DND-41 (cell line): ENCODE data around the gene EPHB3.

Source experiments
- CTCF ChIP-seq: IDR thresholded peaks from 2 replicates; pipeline ENCODE4 v1.5.1; 2012; ENCODE audit warnings: borderline replicate concordance, low read length, moderate library complexity, mild to moderate bottlenecking; ENCODE audit not compliant: poor library complexity, severe bottlenecking; ENCODE audit errors: extremely low read depth
- EZH2 ChIP-seq: IDR thresholded peaks from 3 replicates; pipeline ENCODE4 v1.6.1; 2012; ENCODE audit warnings: borderline replicate concordance, low read depth, mild to moderate bottlenecking, moderate library complexity, low read length, inconsistent platforms; ENCODE audit not compliant: severe bottlenecking

DNA sequence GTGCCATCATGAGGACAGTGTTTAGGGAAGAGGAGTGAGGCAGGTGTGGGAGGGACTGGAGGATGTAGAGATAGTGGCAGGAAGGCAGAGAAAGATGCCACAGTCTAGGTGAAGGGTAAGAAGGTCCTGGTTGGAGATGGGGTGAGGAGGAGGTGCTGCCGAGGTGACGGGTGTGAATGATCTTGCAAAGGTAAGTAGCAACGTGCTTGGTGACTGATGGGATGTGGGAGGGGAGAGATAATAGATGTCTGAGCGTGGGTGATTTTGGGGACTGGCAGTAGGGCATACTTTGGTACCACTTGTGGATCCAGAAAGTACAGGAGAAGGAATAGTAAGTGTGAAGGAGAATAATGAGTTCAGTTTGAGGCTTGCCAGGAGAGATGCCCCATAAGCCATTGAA, 27.2 kb downstream of the EPHB3 start:
- TF ChIP-seq CTCF (no peak), EZH2 (no peak)
